SJSA1 (cell line): ENCODE data around the gene SMIM35. TPM values are rescaled to one million over a fixed set of nuclear protein-coding genes. Genes with fewer than 3 reads are reported as not detected.

ENCODE experiments used
- DNase-seq, 2 experiments: peaks; one replicate each; pipeline ENCODE4 v3.0.0-alpha.2; 2015 to 2020; ENCODE audit warnings: low spot score in 2 of 2, low read depth in 1 of 2
- H3K27ac ChIP-seq: fragments of 250-450 bp; sonication (Bioruptor Pico); 2 replicates; pipeline ENCODE4 v1.5.1; 2020; ENCODE audit warnings: mild to moderate bottlenecking, moderate library complexity
- H3K27me3 ChIP-seq: fragments of 250-450 bp; sonication (Bioruptor Pico); replicated peaks from 2 replicates; pipeline ENCODE4 v1.5.1; 2020; ENCODE audit warnings: mild to moderate bottlenecking, moderate library complexity
- H3K36me3 ChIP-seq: fragments of 250-450 bp; sonication (Bioruptor Pico); 2 replicates; pipeline ENCODE4 v1.5.1; 2020; ENCODE audit warnings: mild to moderate bottlenecking
- H3K4me1 ChIP-seq: fragments of 250-450 bp; sonication (Bioruptor Pico); replicated peaks from 2 replicates; pipeline ENCODE4 v1.6.1; 2021; ENCODE audit warnings: mild to moderate bottlenecking
- H3K4me3 ChIP-seq: fragments of 250-450 bp; sonication (Bioruptor Pico); 2 replicates; pipeline ENCODE4 v1.5.1; 2020; ENCODE audit warnings: mild to moderate bottlenecking
- H3K9me3 ChIP-seq: fragments of 250-450 bp; sonication (Bioruptor Pico); replicated peaks from 2 replicates; pipeline ENCODE4 v1.5.1; 2020; ENCODE audit warnings: mild to moderate bottlenecking
- total RNA-seq: library from RNA; depleted of rRNA; stranded (reverse); fragments of >200 nt; shearing (Covaris generic); gene quantifications from 2 replicates; pipeline ENCODE4 v1.2.3, GENCODE V29; 2014

Gene SMIM35
- total RNA-seq, 1 experiment from 2014 or later: not detected

- Histone ChIP-seq H3K4me3 (no peak overlapping the region), H3K27ac (no peak overlapping the region), H3K27me3 (no peaks in the 10 kb centered on the region), H3K9me3 (no peaks in the 10 kb centered on the region), H3K36me3 (no peaks in the 10 kb centered on the region), H3K4me1 (no peaks in the 10 kb centered on the region)
- DNase-seq: no peak
These were observed 6.5 kb downstream of the SMIM35 start for GRCh38 chr11:118080296-118080695.

DNA sequence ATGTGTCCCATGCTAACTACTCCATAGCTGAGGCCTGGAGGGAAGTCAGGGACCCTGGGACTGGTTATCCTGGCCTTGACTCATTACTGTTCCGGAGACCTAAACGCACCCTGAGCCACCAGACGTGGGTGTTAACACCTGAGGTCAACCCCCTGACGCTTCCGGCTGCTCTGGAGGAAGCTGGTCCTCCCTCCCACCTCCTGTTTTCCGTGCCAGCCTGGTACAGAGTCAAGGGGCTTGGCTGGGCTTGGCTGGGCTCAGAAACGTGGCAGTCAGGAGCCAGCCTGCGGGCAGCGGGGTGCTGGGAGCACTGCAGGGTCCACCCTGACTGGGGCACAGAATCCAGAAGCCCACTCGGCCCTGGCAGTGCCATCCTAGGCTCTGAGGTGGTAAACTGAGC is 7.3 kb downstream of the SMIM35 start:
- H3K27me3 ChIP-seq: no peaks in the 10 kb centered on the region
- no peak for DNase-seq

DNA sequence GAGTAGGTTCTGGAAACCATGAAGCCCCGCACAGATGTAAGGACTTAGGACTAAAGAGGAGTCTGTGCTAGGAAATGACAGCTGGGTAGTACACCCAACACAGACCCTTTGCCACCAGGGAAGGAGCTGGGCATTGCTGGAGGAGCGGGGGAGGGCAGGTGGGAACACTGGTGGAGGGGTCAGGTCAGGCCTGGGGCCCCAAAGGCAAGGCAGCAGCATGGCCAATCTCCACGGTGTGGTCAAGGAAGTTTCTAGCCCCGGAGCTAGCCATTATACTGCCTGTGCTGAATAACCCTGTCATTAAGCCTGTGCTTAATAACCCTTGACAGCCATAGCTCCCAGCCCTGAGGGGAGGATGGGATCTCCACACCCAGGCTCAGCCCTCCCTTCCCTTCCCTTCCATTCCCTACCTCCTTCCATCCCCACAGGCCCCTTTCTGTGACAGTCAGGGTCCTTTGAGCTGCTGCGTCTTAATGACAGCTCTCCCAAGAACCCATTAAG is 7.8 kb downstream of the SMIM35 start:
- H3K27me3 ChIP-seq: no peaks in the 10 kb centered on the region
- no peaks in the 10 kb centered on the region for H3K9me3 ChIP-seq
- H3K4me1 ChIP-seq: no peaks in the 10 kb centered on the region
- no peak overlapping the region for H3K4me3 ChIP-seq
- no peaks in the 10 kb centered on the region for H3K36me3 ChIP-seq
- H3K27ac ChIP-seq: no peak overlapping the region
- DNase-seq: no peak

More for the DNA sequence above, 7.3 kb downstream of the SMIM35 start:
- no peaks in the 10 kb centered on the region for H3K36me3 ChIP-seq
- no peak overlapping the region for H3K4me3 ChIP-seq
- H3K27ac ChIP-seq: no peak overlapping the region
- no peaks in the 10 kb centered on the region for H3K4me1 ChIP-seq
- no peaks in the 10 kb centered on the region for H3K9me3 ChIP-seq

GRCh38 chr11:118076754-118077281 is 9.9 kb downstream of the SMIM35 start, which contains the start of gene TMPRSS4:
Gene TMPRSS4, plus strand, starts transcription at chr11:118077078. Its CDS starts 225 bp downstream, at chr11:118077303.
- no peaks in the 10 kb centered on the region for H3K9me3 ChIP-seq
- H3K4me1 ChIP-seq: no peaks in the 10 kb centered on the region
- no peak for DNase-seq
- H3K27ac ChIP-seq: no peak within 1 kb of the TSS
- no peak within 1 kb of the TSS for H3K4me3 ChIP-seq
- H3K36me3 ChIP-seq: no peaks in the 10 kb centered on the region
- no peaks in the 10 kb centered on the region for H3K27me3 ChIP-seq

DNA sequence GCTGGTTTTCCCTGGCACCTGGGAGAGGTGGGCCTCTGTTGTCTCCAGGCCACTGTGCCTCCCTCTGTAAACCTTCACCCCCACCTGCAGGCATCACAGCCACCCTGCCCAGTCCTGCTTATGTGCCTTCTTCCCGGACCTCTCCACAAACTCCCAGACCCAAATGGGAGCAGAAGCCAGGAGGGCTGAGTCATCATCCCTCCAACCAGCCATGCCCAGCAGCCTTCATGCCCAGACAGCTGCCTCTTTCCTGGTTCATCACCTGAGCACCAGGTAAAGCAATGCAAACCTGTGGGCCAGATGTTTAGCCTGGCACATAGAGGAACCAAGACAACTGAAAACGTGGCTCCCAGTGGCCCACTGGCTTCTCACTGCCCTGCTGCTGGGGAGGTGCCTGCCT is 12.0 kb downstream of the SMIM35 start:
- no peaks in the 10 kb centered on the region for H3K36me3 ChIP-seq
- H3K9me3 ChIP-seq: no peaks in the 10 kb centered on the region
- no peaks in the 10 kb centered on the region for H3K27me3 ChIP-seq
- no peak for DNase-seq
- H3K4me1 ChIP-seq: no peaks in the 10 kb centered on the region
- H3K4me3 ChIP-seq: no peak overlapping the region
- H3K27ac ChIP-seq: no peak overlapping the region

GRCh38 chr11:118074091-118074685 is 12.6 kb downstream of the SMIM35 start:
- no peak for DNase-seq
- H3K27me3 ChIP-seq: no peaks in the 10 kb centered on the region
- no peak overlapping the region for H3K27ac ChIP-seq

DNA sequence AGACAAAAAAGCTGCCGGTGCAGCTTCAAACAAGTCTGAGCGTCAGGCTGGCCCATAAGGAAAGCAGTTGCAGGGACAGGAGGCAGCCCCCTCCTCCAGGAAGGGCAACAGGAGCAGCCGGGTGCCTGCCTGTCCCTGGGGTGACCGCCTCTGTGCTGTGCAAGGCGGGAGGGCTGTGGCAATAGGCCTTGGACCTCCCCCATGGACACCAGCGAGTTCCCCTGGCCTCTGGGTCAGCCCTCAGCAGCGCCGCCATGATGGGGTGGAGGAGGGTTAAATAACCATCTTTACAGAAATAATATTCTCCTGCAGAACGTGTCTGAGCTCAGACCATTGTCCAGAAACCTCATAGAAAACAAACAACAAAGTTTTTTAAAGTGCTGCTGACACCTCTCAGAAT is 13.2 kb downstream of the SMIM35 start:
- Histone ChIP-seq H3K27ac (no peak overlapping the region), H3K4me1 (no peaks in the 10 kb centered on the region), H3K9me3 (no peaks in the 10 kb centered on the region), H3K4me3 (no peak overlapping the region), H3K36me3 (no peaks in the 10 kb centered on the region), H3K27me3 (no peaks in the 10 kb centered on the region)
- no peak for DNase-seq

More at GRCh38 chr11:118074091-118074685, 12.6 kb downstream of the SMIM35 start:
- Histone ChIP-seq H3K36me3 (no peaks in the 10 kb centered on the region), H3K4me3 (no peak overlapping the region), H3K4me1 (no peaks in the 10 kb centered on the region), H3K9me3 (no peaks in the 10 kb centered on the region)

GRCh38 chr11:118071416-118072030 is 15.2 kb downstream of the SMIM35 start:
- Histone ChIP-seq H3K4me3 (no peak overlapping the region), H3K27me3 (no peaks in the 10 kb centered on the region), H3K4me1 (no peaks in the 10 kb centered on the region), H3K27ac (no peak overlapping the region), H3K36me3 (no peaks in the 10 kb centered on the region), H3K9me3 (no peaks in the 10 kb centered on the region)
- no peak for DNase-seq

DNA sequence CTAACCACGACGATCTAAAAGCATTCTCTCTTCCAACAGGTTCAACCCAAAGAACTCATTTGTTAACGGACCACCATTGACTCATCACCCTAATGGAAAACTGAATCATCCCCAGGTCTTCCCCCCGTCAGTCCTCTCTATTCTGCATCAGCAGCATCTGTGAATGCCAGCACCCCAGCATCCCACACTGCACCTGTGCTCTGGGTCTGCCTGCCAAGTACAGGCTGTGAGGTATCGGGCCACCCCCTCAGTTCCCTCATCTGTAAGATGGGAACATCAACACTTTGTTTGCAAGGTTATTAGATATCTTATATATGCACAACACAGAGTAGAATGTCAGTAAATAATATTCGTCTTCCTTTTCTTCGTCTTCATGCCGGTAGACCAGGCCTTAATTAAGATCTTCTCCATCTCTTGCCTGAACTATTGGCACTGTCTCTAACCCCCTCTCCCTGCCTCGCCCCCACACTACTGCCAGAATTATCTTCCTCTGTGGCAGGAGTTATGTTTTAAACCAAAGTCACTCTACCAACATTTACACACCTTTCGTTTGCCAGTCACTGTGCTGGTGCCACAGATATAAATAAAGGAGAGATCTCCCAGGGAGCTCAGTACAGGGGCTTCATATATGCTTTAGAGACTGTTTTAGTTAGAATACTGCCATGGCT is 17.7 kb downstream of the SMIM35 start:
- Histone ChIP-seq H3K27me3 (no peaks in the 10 kb centered on the region), H3K9me3 (no peaks in the 10 kb centered on the region), H3K27ac (no peak overlapping the region), H3K4me3 (no peak overlapping the region), H3K36me3 (no peaks in the 10 kb centered on the region), H3K4me1 (no peaks in the 10 kb centered on the region)
- DNase-seq: no peak

GRCh38 chr11:118068206-118068944 is 18.4 kb downstream of the SMIM35 start:
- H3K36me3 ChIP-seq: no peaks in the 10 kb centered on the region
- H3K27me3 ChIP-seq: no peaks in the 10 kb centered on the region
- no peak overlapping the region for H3K27ac ChIP-seq
- H3K4me3 ChIP-seq: no peak overlapping the region
- no peaks in the 10 kb centered on the region for H3K4me1 ChIP-seq
- no peaks in the 10 kb centered on the region for H3K9me3 ChIP-seq
- DNase-seq: no peak

GRCh38 chr11:118067006-118067405 is 19.8 kb downstream of the SMIM35 start:
- Histone ChIP-seq H3K27me3 (no peaks in the 10 kb centered on the region), H3K4me1 (no peaks in the 10 kb centered on the region), H3K9me3 (no peaks in the 10 kb centered on the region), H3K27ac (no peak overlapping the region), H3K4me3 (no peak overlapping the region), H3K36me3 (no peaks in the 10 kb centered on the region)
- DNase-seq: no peak

DNA sequence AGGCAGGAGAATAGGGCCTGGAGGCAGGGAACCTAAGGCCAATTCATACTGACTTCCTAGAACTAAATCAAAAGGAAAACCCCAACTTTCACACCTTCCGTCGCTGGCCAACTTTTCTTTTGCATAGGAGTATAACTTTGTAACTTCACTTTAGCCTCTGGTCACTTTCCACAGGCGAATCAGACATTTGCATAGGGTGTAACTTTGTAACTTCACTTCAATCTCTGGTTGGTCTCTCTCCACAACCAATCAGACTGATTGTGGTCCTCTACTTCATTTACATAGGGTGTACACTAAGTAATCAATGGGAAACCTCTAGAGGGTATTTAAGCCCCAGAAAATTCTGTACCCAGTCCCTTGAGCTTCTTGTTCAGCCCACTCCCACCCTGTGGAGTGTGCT is 21.4 kb downstream of the SMIM35 start:
- H3K4me3 ChIP-seq: no peak overlapping the region
- no peaks in the 10 kb centered on the region for H3K27me3 ChIP-seq
- no peak for DNase-seq

GRCh38 chr11:118064956-118065355 is 21.8 kb downstream of the SMIM35 start:
- H3K36me3 ChIP-seq: no peaks in the 10 kb centered on the region
- DNase-seq: no peak
- no peaks in the 10 kb centered on the region for H3K9me3 ChIP-seq
- H3K27me3 ChIP-seq: no peaks in the 10 kb centered on the region
- H3K4me3 ChIP-seq: no peak overlapping the region
- no peak overlapping the region for H3K27ac ChIP-seq
- H3K4me1 ChIP-seq: no peaks in the 10 kb centered on the region

More for the DNA sequence above, 21.4 kb downstream of the SMIM35 start:
- Histone ChIP-seq H3K36me3 (no peaks in the 10 kb centered on the region), H3K27ac (no peak overlapping the region), H3K4me1 (no peaks in the 10 kb centered on the region), H3K9me3 (no peaks in the 10 kb centered on the region)
